Gastrocnemius medialis (tissue), 4 donors: ENCODE results near the gene SLC39A11.

Experiments
- CTCF ChIP-seq, 5 experiments: fragments of 450-650 bp in 3 of 5; fragments of 200-600 bp in 2 of 5; sonication (generic) in 2 of 5; IDR thresholded peaks in 4 of 5; conservative IDR thresholded peaks in 1 of 5; 1 replicate in 4 of 5; 2 replicates in 1 of 5; pipeline ENCODE4 v1.5.1; 2016 to 2019; ENCODE audit warnings: antibody characterized with exemption in 5 of 5, mild to moderate bottlenecking in 3 of 5, moderate library complexity in 3 of 5
- POLR2A ChIP-seq, 2 donors: fragments of 450-650 bp; IDR thresholded peaks; one replicate each; pipeline ENCODE4 v1.6.1; 2017; ENCODE audit warnings: antibody characterized with exemption in 2 of 2, mild to moderate bottlenecking in 2 of 2, moderate library complexity in 2 of 2

DNA sequence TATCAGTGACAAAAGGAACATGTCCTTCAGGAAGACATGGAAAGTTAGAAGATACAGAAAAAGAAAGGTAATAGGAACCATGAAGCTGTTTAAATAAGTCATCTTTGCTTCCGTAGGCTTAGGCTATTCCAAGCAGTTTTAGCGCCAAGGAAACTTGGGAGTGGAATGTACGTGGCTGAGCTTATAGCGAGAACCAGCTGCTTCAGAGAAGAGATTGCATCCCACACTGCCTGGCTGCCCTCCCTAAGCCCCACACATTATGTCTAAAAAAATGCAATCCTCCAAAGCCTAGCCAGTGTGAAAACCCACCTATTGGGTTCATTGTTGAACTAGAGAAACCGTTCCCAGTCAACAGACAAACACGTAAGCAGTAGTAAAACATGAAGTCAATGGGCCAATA lies 149.9 kb downstream of the SLC39A11 start:
- TF ChIP-seq CTCF (IDR thresholded peaks at IDR 0.05 in 4 of 5, conservative IDR thresholded peaks at IDR 0.05 in 1 of 5) (no peak), POLR2A (IDR thresholded peaks at IDR 0.05) (no peak)
